HCT116 (cell line): Measurements from ENCODE around the gene ST7. TPM values are rescaled to one million over a fixed set of nuclear protein-coding genes. Genes with fewer than 3 reads are reported as not detected.

Experiments
- ATAC-seq: fragments of 200-7000 bp; cut with Tn5 transposase; 2 replicates; pipeline ENCODE4 v1.9.1; 2020; ENCODE audit warnings: mild to moderate bottlenecking, moderate library complexity
- BruUV-seq: library from RNA; stranded (reverse); fragments of 400-500 nt; replicated peaks from 2 replicates; lab custom pipeline; 2021; lab: Mats Ljungman, UMichigan
- CTCF ChIA-PET: fragments of 300-600 bp; sonication (Branson Sonifier 250); formaldehyde crosslinking; loops from one replicate; lab custom pipeline; 2021; ENCODE audit warnings: antibody characterized with exemption; lab: Charles Lee
- POLR2A ChIA-PET: fragments of 300-600, 350-600 bp; sonication (Branson Sonifier 250); formaldehyde crosslinking; loops from one replicate; lab custom pipeline; 2021; ENCODE audit warnings: antibody characterized with exemption; lab: Charles Lee
- RAD21 ChIA-PET, 2 experiments: fragments of 300-600 bp; sonication (Branson Sonifier 250); formaldehyde crosslinking; loops; one replicate each; lab custom pipeline; 2023; ENCODE audit warnings: low total read pairs in 2 of 2; ENCODE audit not compliant: uncharacterized antibody in 2 of 2, unreplicated experiment in 2 of 2, low non-redundant PET in 1 of 2; lab: Charles Lee
- DNase-seq: peaks from one replicate; pipeline ENCODE4 v3.0.0-alpha.2; 2010; ENCODE audit warnings: low read depth, low spot score
- H2AFZ ChIP-seq: fragments of 200-600 bp; shearing (Covaris generic), sonication (generic); 2 replicates; pipeline ENCODE4 v1.6.1; 2017; ENCODE audit warnings: low read depth, mixed run types, mixed read lengths, antibody characterized with exemption, low read length; ENCODE audit not compliant: poor library complexity, severe bottlenecking
- H3K27ac ChIP-seq: 2 replicates; pipeline ENCODE4 v1.5.1; 2012; ENCODE audit warnings: low read depth, low read length
- H3K27me3 ChIP-seq: fragments of 200-600 bp; sonication (generic); 2 replicates; pipeline ENCODE4 v1.6.1; 2016; ENCODE audit warnings: mixed run types, low read length, mixed read lengths; ENCODE audit not compliant: insufficient read depth
- H3K36me3 ChIP-seq, 2 experiments: fragments of 200-500 bp in 1 of 2; fragments of 200-600 bp in 1 of 2; sonication (Bioruptor generic) in 1 of 2; sonication (generic) in 1 of 2; 2 replicates each; pipeline versions ENCODE4 v1.5.1 to v1.6.1; 2014 to 2016; ENCODE audit warnings: low read length in 2 of 2, inconsistent platforms in 1 of 2, mixed read lengths in 1 of 2, mixed run types in 1 of 2; ENCODE audit not compliant: insufficient read depth in 2 of 2, control insufficient read depth in 1 of 2
- H3K4me1 ChIP-seq, 2 experiments: fragments of 200-600 bp in 1 of 2; sonication (generic) in 1 of 2; 2 replicates each; pipeline versions ENCODE4 v1.5.1 to v1.6.1; 2012 to 2017; ENCODE audit warnings: low read length in 2 of 2, inconsistent platforms in 1 of 2, mild to moderate bottlenecking in 1 of 2, mixed read lengths in 1 of 2, mixed run types in 1 of 2, moderate library complexity in 1 of 2; ENCODE audit not compliant: insufficient read depth in 2 of 2, control insufficient read depth in 1 of 2
- H3K4me2 ChIP-seq: fragments of 200-600 bp; sonication (generic); 2 replicates; pipeline ENCODE4 v1.6.1; 2017; ENCODE audit warnings: mixed run types, low read length, mixed read lengths
- H3K4me3 ChIP-seq, 2 experiments: fragments of 200-600 bp in 1 of 2; sonication (generic) in 1 of 2; replicated peaks in 1 of 2; 2 replicates each; pipeline ENCODE4 v1.5.1; 2011 to 2016; ENCODE audit warnings: low read length in 2 of 2, control low read depth in 1 of 2, low read depth in 1 of 2, mild to moderate bottlenecking in 1 of 2, mixed read lengths in 1 of 2, mixed run types in 1 of 2
- H3K79me2 ChIP-seq: fragments of 200-600 bp; sonication (generic); 2 replicates; pipeline ENCODE4 v1.6.1; 2017; ENCODE audit warnings: mild to moderate bottlenecking, mixed run types, low read length, moderate library complexity, mixed read lengths; ENCODE audit not compliant: insufficient read depth
- H3K9ac ChIP-seq: fragments of 200-600 bp; sonication (generic); 2 replicates; pipeline ENCODE4 v1.6.1; 2016; ENCODE audit warnings: low read length, mixed read lengths
- H3K9me2 ChIP-seq: fragments of 200-600 bp; sonication (generic), shearing (Covaris generic); 2 replicates; pipeline ENCODE4 v1.6.1; 2017; ENCODE audit warnings: mixed run types, mild to moderate bottlenecking, moderate library complexity; ENCODE audit not compliant: insufficient read depth
- H3K9me3 ChIP-seq, 2 experiments: fragments of 200-500 bp in 1 of 2; fragments of 200-600 bp in 1 of 2; sonication (Bioruptor generic) in 1 of 2; sonication (generic) in 1 of 2; 2 replicates each; pipeline ENCODE4 v1.6.1; 2014 to 2017; ENCODE audit warnings: low read length in 2 of 2, mixed read lengths in 2 of 2, inconsistent platforms in 1 of 2, low read depth in 1 of 2, mild to moderate bottlenecking in 1 of 2, mixed run types in 1 of 2, moderate library complexity in 1 of 2; ENCODE audit not compliant: control insufficient read depth in 1 of 2, insufficient read depth in 1 of 2
- H4K20me1 ChIP-seq: fragments of 200-600 bp; sonication (generic), shearing (Covaris generic); 2 replicates; pipeline ENCODE4 v1.6.1; 2017; ENCODE audit warnings: mixed run types, mild to moderate bottlenecking, moderate library complexity; ENCODE audit not compliant: insufficient read depth
- ATF3 ChIP-seq: IDR thresholded peaks from 2 replicates; pipeline ENCODE4 v1.6.1; 2012
- CBX3 ChIP-seq: IDR thresholded peaks from 2 replicates; pipeline ENCODE4 v1.6.1; 2012; ENCODE audit warnings: low read depth
- CEBPB ChIP-seq: IDR thresholded peaks from 2 replicates; pipeline ENCODE4 v1.6.1; 2012; ENCODE audit warnings: low read depth
- CTCF ChIP-seq, 3 experiments: fragments of 200-600 bp in 1 of 3; sonication (generic) in 1 of 3; IDR thresholded peaks in 2 of 3; conservative IDR thresholded peaks in 1 of 3; 2 replicates each; pipeline ENCODE4 v1.5.1; 2012 to 2017; ENCODE audit warnings: low read depth in 2 of 3, low read length in 2 of 3, antibody characterized with exemption in 1 of 3, borderline replicate concordance in 1 of 3, control low read depth in 1 of 3, mild to moderate bottlenecking in 1 of 3, mixed read lengths in 1 of 3, mixed run types in 1 of 3, moderate library complexity in 1 of 3; ENCODE audit not compliant: insufficient read depth in 1 of 3
- EGR1 ChIP-seq: IDR thresholded peaks from 2 replicates; pipeline ENCODE4 v1.6.1; 2012; ENCODE audit warnings: low read depth
- EZH2phosphoT487 ChIP-seq: fragments of 200-600 bp; IDR thresholded peaks from 2 replicates; pipeline ENCODE4 v1.6.1; 2018; ENCODE audit warnings: antibody characterized with exemption, borderline replicate concordance
- FOSL1 ChIP-seq: IDR thresholded peaks from 2 replicates; pipeline ENCODE4 v1.6.1; 2012; ENCODE audit warnings: low read depth
- JUND ChIP-seq: IDR thresholded peaks from 2 replicates; pipeline ENCODE4 v1.6.1; 2012
- POLR2A ChIP-seq: IDR thresholded peaks from 2 replicates; pipeline ENCODE4 v1.7.0; 2011; ENCODE audit warnings: borderline replicate concordance; ENCODE audit not compliant: insufficient read depth, insufficient read length; ENCODE audit errors: extremely low read depth
- POLR2AphosphoS5 ChIP-seq: IDR thresholded peaks from 2 replicates; pipeline ENCODE4 v1.6.1; 2011; ENCODE audit warnings: mild to moderate bottlenecking, low read depth, low read length, moderate library complexity
- SRF ChIP-seq: IDR thresholded peaks from 2 replicates; pipeline ENCODE4 v1.6.1; 2012; ENCODE audit warnings: low read depth
- TCF7L2 ChIP-seq: IDR thresholded peaks from 2 replicates; pipeline ENCODE4 v1.7.0; 2011; ENCODE audit warnings: borderline replicate concordance, inconsistent platforms; ENCODE audit not compliant: insufficient read depth, insufficient read length; ENCODE audit errors: extremely low read depth
- YY1 ChIP-seq: IDR thresholded peaks from 2 replicates; pipeline ENCODE4 v1.6.1; 2011; ENCODE audit warnings: low read length, low read depth, moderate library complexity, mild to moderate bottlenecking; ENCODE audit not compliant: insufficient replicate concordance; ENCODE audit errors: extremely low read depth
- ZBTB33 ChIP-seq: IDR thresholded peaks from 2 replicates; pipeline ENCODE4 v1.6.1; 2011; ENCODE audit warnings: mild to moderate bottlenecking, low read length, moderate library complexity; ENCODE audit not compliant: insufficient replicate concordance; ENCODE audit errors: extremely low read depth
- ZFX ChIP-seq: fragments of 450-650 bp; IDR thresholded peaks from 2 replicates; pipeline ENCODE4 v1.6.1; 2017
- intact Hi-C: fragments of 100-400 bp; cut with micrococcal nuclease; formaldehyde crosslinking; loops from 2 replicates; pipeline ENCODE4 v1.10.0; 2022
- total RNA-seq: library from RNA; stranded (reverse); gene quantifications from one replicate; pipeline ENCODE4 v1.2.1, GENCODE V29; 2021; ENCODE audit not compliant: unreplicated experiment

Gene ST7
- total RNA-seq, 1 experiment from 2014 or later: 12.6 TPM

GRCh38 chr7:117019287-117019686, 66.0 kb downstream of the ST7 start:
- H3K79me2 ChIP-seq: no peaks in the 10 kb centered on the region
- DNase-seq: peak; percentile 21

GRCh38 chr7:117019786-117020590, 66.7 kb downstream of the ST7 start:
- RAD21 ChIA-PET: no interaction called here
- intact Hi-C loops: no loop called here
- H3K27ac ChIP-seq: no peak overlapping the region
- TF ChIP-seq POLR2AphosphoS5 (0 out of 2 replicates have a peak, but pooled peaks have one; percentile 32), ZBTB33 (no peak), YY1 (no peak), EGR1 (no peak), ZFX (no peak), CTCF (IDR thresholded peaks at IDR 0.05 in 2 of 3, conservative IDR thresholded peaks at IDR 0.05 in 1 of 3; ENCODE audit: borderline replicate concordance in 1 of 3, insufficient read depth in 1 of 3, low read depth in 2 of 3, low read length in 2 of 3) (no peak), ATF3 (no peak), POLR2A (no peak), EZH2phosphoT487 (no peak), TCF7L2 (no peak), SRF (no peak), CBX3 (0 out of 2 replicates have a peak, but pooled peaks have one; percentile 19), FOSL1 (no peak)

More at GRCh38 chr7:117019287-117019686, 66.0 kb downstream of the ST7 start:
- POLR2A ChIA-PET: no interaction called here
- no peaks in the 10 kb centered on the region for H3K36me3 ChIP-seq
- H3K9me3 ChIP-seq: no peaks in the 10 kb centered on the region
- no peaks in the 10 kb centered on the region for H3K9me2 ChIP-seq
- H3K4me2 ChIP-seq: peak overlapping the region; percentile 71
- H3K27ac ChIP-seq: no peak overlapping the region
- peak overlapping the region; percentile 43 for H3K9ac ChIP-seq
- CTCF ChIA-PET: no interaction called here
- peaks cover 8 to 34% of the 10 kb centered on the region in 2 experiments for H3K4me1 ChIP-seq
- ATAC-seq: 0 out of 2 replicates have a peak, but pooled peaks have one; percentile 32
- RAD21 ChIA-PET: no interaction called here
- BruUV-seq: no TSS peak
- peak overlapping the region in 1 of 2 experiments; percentile 46; a peak in 2 of 4 replicates for H3K4me3 ChIP-seq
- no peaks in the 10 kb centered on the region for H4K20me1 ChIP-seq
- TF ChIP-seq CEBPB (0 out of 2 replicates have a peak, but pooled peaks have one; percentile 23), EGR1 (peak; percentile 60), JUND (peak; percentile 49; the same call in 1 of the 2 replicates), FOSL1 (peak; percentile 52), EZH2phosphoT487 (no peak)
- no peak overlapping the region for H2AFZ ChIP-seq
- intact Hi-C loops: no loop called here
- no peaks in the 10 kb centered on the region for H3K27me3 ChIP-seq

More at GRCh38 chr7:117019786-117020590, 66.7 kb downstream of the ST7 start:
- no peaks in the 10 kb centered on the region for H3K79me2 ChIP-seq
- no peaks in the 10 kb centered on the region for H3K9me2 ChIP-seq
- H3K9me3 ChIP-seq: no peaks in the 10 kb centered on the region
- H3K4me3 ChIP-seq: peak overlapping the region; percentile 22 to 46
- no peaks in the 10 kb centered on the region for H3K36me3 ChIP-seq
- H3K4me1 ChIP-seq: peaks cover 8 to 34% of the 10 kb centered on the region in 2 experiments
- H2AFZ ChIP-seq: no peak overlapping the region
- H3K9ac ChIP-seq: peak overlapping the region; percentile 43
- DNase-seq: peak; percentile 54
- BruUV-seq: no TSS peak
- H4K20me1 ChIP-seq: no peaks in the 10 kb centered on the region
- ChIA-PET CTCF (no interaction called here), POLR2A (no interaction called here)
- ATAC-seq: peak; percentile 96
- H3K4me2 ChIP-seq: peak overlapping the region; percentile 71
- no peaks in the 10 kb centered on the region for H3K27me3 ChIP-seq
